ENCODE measurements around the gene KRTAP12-2.
"Not testable (repeated sequence)": the region's sequence is repeated elsewhere in the genome, so short reads cannot be mapped to it uniquely, and the experiment has no call there.

Gene KRTAP12-2

GRCh38 chr21:44682580-44683151 is 15.9 kb upstream of the KRTAP12-2 start:
- DNase-seq: no peak

DNA sequence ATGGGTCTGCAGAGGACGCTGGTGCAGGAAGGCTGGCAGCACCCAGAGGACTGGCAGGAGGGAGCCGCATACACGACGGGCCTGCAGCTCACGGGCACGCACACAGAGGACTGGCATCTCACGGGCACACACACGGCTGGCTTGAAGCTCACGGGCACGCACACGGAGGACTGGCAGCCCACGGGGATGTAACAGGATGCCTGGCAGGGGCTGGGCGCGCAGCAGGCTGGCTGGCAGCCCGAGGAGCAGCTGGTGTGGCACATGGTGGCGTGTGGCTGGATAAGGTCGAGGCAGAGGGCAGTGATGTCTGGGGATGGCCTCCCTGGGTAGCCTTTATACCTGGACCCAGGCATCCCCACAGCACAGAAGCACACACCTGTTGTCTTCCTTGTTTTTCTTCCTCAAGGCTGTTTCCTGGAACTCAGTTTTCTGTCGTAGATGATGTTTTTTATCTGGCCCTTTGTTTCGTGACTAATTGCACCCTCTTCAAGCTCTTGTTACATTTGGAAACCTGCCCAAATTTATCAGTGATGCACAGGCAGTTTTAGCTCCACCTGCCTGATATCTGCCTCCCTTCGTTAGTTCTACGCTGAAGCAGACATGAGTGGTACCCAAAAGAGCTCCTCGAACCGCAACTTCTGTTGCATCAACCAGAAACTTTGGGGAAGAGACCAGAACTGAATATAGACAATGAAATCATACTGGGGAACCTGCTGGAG is 15.3 kb upstream of the KRTAP12-2 start, which contains the start of gene KRTAP12-1:
KRTAP12-1 (minus strand) TSS at position 303 of the 719 bp plus-strand sequence; CDS start at position 263, 40 bp downstream.
- no peak for DNase-seq

DNA sequence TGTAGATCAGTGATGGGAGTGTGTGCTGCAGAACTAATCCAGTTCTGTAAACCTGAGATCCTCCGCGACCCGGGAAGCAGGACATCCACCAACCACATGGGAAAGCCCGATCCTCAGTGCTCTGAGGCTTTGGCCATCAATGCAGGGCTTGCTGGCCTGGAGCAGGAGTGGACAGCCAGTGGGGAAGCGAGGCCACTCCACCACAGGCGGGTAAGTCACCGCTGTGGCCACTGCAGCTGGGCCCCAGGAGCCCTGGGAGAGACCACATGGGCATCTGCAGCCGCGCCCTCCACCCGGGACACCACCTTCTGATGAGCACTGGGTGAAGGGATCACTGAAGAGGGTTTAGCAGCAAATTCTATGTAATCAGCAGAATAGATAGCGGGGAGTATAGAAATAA is 14.4 kb upstream of the KRTAP12-2 start:
- DNase-seq: no peak

DNA sequence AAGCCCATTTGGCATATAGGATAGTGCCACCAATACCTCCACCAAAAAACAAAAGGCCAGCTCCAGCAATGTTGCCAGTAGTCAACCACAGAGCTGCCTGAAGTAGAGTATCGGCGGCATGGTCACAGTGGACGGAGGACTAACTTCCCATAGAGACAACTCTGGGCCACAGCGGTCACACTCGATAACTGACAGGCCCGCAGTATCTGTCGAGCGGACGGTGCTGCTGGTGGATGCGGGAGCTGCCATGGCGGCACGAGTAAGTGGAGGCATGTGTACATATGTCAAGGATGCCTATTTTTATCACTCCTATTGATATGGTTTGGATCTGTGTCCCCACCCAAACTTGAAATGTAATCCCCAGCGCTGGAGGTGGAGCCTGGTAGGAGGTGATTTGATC is 11.2 kb upstream of the KRTAP12-2 start:
- DNase-seq: no peak

DNA sequence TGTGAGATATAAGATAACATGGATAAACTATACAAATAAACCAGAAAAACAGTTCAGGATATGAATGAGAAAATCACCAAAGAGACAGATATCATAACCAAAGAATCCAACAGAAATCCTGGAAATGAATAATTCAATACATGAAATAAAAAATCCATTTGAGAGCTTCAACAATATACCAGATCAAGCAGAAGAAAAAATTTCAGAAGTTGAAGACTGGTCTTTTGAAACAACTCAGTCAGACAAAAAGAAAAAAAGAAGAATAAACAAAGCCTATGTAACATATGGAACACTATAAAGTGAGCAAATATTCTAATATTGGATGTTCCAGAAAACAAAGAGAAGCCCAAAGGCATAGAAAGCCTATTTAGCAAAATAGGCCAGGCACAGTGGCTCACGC is 5.2 kb upstream of the KRTAP12-2 start:
- DNase-seq: no peak

DNA sequence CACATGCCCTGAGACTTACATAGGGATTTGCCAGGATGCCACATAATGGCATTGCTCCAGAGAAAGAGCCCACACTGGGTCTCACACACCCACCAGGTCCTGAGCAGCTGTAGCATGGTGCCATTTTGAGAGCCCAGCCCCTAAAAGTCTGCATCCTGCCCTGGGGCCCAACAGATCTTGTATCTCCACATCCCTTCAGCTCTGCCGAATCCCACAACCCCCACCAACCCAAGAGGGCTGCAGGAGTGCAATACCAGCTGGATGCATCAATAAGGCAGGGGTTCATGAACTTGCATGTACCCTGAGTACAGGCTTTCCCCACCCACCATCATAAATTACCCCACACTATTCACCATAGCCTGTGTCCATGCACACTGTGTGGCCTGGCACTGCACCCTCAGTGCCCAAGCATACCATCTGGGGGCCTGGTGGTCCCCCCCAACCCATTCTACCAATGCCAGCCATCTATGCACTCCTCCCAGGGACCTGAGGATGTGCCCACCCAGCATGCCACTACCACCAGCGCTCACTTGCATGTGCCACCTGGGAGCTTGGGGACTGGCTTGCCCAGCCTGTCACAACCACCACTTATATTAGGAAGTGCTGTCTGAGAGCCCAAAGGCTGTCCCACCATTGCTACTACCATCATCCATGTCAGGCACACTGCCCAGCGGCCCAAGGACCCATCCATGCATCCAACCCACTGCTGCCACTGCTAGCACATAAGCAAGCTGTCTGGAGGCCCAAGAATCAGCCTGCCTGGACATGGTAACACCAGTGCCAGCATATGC is 4.1 kb upstream of the KRTAP12-2 start:
- no peak for DNase-seq

DNA sequence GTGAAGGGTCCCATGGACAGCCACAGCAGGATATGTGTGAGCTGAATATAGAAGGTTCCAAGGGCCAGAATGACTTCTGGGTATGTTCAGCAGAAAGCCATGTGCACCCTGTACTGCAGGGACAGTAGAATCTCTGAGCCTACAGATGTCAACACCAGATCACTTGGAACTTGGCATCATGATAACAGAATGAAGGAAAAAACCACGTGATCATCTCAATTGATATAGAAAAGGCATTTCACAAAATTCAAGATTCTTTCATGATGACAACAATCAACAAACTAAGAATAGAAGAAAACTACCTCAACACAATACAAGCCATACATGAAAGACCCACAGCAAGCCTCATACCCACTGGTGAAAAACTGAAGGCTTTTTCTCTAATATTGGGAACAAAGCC is 885 bp upstream of the KRTAP12-2 start:
- DNase-seq: no peak

- no peak for DNase-seq
Observed at GRCh38 chr21:44664691-44665090, 2.0 kb downstream of the KRTAP12-2 start.

GRCh38 chr21:44661567-44661966 is 5.2 kb downstream of the KRTAP12-2 start:
- not testable (repeated sequence) for DNase-seq

GRCh38 chr21:44658913-44659595 is 7.7 kb downstream of the KRTAP12-2 start:
- no peak for DNase-seq

- DNase-seq: no peak
Observed at GRCh38 chr21:44658541-44658910, 8.2 kb downstream of the KRTAP12-2 start.

DNA sequence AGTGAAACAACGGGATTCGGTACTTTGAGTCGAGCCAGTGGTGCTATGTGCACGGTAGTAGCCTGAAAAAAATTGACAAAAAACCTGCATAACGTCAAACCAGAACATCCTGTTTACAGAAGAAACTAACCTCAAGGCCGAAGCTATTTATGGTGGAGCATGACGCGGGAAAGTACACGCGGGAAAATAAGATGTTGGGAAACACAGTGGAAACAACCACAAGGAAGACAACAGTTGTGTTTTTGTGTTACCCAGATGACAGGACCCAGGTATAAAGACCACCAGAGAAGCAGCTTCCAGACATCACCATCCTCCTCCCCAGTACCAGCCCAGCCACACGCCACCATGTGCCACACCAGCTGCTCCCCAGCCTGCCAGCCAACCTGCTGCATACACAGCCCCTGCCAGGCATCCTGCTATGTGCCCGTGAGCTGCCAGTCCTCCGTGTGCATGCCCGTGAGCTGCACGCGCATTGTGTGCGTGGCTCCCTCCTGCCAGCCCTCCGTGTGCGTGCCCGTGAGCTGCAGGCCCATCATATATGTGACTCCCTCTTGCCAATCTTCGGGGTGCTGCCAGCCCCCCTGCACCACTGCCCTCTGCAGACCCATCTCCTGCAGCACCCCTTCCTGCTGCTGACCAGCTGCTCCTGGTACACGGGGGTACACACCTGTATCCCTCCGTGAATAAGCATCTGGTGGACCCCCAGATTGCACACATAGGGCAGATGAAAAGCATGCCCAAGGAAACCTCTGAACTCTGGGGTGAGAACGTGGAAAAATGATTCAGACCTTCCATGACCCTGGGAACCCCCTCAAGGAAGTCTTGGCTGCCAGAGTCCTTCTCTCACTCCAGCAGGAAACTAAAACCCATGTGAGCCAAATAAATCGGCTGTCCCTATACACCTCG is 8.8 kb downstream of the KRTAP12-2 start, which contains the start of gene KRTAP12-3:
KRTAP12-3 (plus strand) TSS at position 298 of the 906 bp plus-strand sequence; CDS start at position 346, 48 bp downstream.
- DNase-seq: no peak

DNA sequence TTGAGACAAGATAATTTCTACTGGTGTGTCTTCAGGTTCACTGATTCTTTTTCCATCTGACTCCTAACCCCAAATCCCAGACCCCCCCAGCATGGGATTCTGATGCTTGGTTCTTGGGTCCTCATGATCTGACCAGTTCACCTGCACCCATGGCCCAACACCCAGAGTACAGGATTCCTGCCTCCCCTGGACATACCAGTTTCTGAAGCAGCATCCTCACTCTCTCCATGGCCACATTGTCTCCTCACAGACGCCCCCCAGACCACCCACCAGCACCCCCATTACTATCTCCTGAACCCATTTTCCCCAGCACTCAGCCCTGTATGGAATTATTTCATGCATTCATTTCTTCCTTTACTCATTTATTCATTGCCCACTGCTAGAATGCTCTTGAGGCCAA is 9.9 kb downstream of the KRTAP12-2 start:
- no peak for DNase-seq

GRCh38 chr21:44654576-44655175 is 12.1 kb downstream of the KRTAP12-2 start, which contains the start of gene KRTAP12-4:
TSS of gene KRTAP12-4 (minus strand) at chr21:44654659. CDS start at chr21:44654614, 45 bp downstream.
- DNase-seq: no peak

DNA sequence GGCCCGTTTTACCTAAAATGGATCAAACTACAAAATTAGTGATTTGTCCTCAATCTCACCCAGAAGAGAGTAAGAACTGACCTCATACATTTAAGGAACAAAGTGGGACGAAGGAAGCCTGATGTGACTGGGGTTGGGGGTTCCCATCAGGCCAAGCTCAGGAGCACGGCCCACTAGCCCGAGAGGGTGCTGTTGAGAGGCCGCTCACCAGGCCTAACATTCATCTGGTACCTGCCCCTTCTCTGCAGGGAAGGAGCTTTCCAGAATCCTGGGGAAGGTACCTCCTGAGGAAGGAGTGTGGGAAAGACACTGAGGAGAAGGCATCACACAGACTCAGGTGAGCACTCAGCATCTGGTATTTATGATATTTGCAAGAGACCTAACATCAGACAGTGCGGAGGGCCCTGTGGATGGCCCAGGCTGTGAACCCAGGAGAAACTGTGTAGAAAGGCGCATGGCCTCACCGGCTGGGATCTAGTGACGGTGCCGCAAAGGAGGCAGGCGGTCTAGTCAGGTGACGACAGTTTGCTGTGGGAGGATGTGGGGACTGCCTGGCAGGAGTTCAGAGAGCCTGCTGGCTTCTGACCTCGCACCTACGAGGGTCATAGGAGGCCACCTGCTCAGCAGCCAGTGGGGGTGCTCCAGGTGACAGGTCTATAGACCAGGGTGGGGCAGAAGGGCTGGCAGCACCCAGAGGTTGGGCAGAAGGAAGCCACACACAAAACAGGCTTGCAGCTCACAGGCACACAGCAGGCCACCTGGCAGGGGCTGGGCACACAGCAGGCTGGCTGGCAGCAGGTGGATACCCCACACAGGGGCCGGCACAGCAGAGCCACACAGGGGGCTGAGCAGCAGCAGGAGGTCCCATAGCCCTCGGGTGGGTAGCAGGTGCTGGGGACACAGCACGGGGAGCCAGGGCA is 12.8 kb downstream of the KRTAP12-2 start:
- DNase-seq: no peak

- no peak for DNase-seq
Observed at GRCh38 chr21:44653123-44653522, 13.6 kb downstream of the KRTAP12-2 start.

DNA sequence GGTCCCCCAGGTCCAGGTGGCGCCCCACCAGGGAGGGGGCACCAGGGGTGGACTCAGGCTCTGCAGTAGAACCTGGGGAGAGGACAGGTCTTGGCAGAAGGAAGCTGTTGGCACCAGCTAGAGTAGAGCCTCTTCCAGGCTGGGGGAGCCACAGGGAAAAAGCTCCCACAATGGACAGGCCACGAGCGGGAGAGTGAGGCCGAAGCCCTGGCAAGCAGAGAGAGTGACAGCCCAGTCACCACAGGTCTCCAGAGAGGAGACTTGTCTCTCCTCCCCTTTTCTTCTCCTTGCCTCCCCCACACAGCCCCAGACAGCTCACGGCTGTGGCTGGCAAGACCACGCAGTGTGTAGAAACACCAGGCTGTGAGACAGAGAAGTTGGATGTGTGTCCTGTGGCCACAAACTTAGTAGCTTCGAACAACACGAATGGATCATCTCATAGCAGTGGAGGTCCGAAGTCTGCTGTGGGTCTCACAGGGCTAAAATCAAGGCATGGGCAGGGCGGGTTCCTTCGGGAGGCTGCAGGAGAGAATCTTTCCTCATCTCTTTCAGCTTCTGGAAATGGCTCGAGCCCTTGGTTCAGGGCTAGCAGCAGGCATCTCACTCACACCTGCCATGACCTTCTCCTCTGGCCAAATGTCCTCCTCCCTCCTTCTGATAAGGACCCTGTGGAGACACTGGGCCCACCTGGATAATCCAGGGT is 15.6 kb downstream of the KRTAP12-2 start:
- DNase-seq: no peak

GRCh38 chr21:44650265-44650972 is 16.3 kb downstream of the KRTAP12-2 start:
- DNase-seq: no peak

GRCh38 chr21:44649521-44650100 is 17.1 kb downstream of the KRTAP12-2 start:
- DNase-seq: no peak
